HFFc6 (cell line): ENCODE results near the gene TGFBR1. TPM values are rescaled to one million over a fixed set of nuclear protein-coding genes. Genes with fewer than 3 reads are reported as not detected.

Source experiments
- DNase-seq: peaks from one replicate; pipeline ENCODE4 v3.0.0-alpha.2; 2018
- H3K27ac Mint-ChIP-seq: 2 replicates; pipeline ENCODE4 v1.8.0; 2020; ENCODE audit warnings: mild to moderate bottlenecking, mixed read lengths
- H3K27me3 Mint-ChIP-seq: 2 replicates; pipeline ENCODE4 v1.8.0; 2021; ENCODE audit warnings: mild to moderate bottlenecking, moderate library complexity, mixed read lengths; ENCODE audit not compliant: insufficient read depth
- H3K36me3 Mint-ChIP-seq: 2 replicates; pipeline ENCODE4 v1.8.0; 2021; ENCODE audit warnings: low read depth, mixed read lengths
- H3K4me1 Mint-ChIP-seq: 2 replicates; pipeline ENCODE4 v1.8.0; 2020; ENCODE audit warnings: low read depth, mixed read lengths
- H3K4me3 Mint-ChIP-seq: 2 replicates; pipeline ENCODE4 v1.8.0; 2020; ENCODE audit warnings: mild to moderate bottlenecking, moderate library complexity, mixed read lengths
- H3K9me3 Mint-ChIP-seq: 2 replicates; pipeline ENCODE4 v1.8.0; 2020; ENCODE audit warnings: mild to moderate bottlenecking, mixed read lengths
- total RNA-seq, 6 experiments: library from RNA; stranded (reverse); fragmentation: NEBNext Ultra II Directional; extraction: Animal tissue kit (Norgen Biotek cat#: 25700); gene quantifications; 2 replicates in 1 of 6; 3 replicates in 5 of 6; pipeline ENCODE4 v1.2.3, GENCODE V29; 2021
- TF ChIP-seq, protein P1 (sequence below): fragments of 200-600 bp; sonication (generic); IDR thresholded peaks from 2 replicates; pipeline ENCODE4 v1.5.0; 2021; ENCODE audit warnings: antibody characterized with exemption, mild to moderate bottlenecking

TGFBR1 gene
- total RNA-seq, 6 experiments from 2014 or later = 28.8 to 39.1 (median 32.7) TPM

DNA sequence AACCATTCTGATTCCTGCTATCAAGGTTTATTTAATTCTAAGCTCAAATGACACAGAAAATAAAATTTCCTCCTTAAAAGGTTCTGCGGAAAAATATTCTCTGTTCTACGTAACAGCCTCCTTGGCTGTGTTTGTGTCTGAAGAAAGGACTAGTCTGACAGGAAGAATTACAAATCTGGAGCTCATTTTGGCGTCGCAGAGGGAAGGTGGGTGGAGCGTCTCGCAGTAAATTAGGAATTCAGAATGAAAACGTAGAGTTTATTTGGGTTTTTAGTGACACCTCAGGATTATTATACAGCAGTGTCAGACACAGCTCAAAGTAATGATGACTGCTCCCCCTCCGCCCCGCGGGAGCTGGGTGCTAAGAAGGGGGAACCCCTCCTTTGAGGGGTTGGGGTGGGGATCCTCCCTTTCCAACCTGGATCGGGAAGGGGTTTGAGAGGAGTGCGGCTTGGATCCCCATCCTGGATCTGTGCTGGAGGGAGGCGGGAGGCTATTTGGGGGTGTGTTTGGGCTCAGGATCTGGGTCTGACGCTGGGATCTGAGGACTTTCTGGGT lies 933 bp upstream of the TGFBR1 start:
- Mint-ChIP-seq H3K4me1 (peaks cover 50% of the 10 kb centered on the region), H3K4me3 (peak overlapping the region; percentile 91), H3K27ac (peak overlapping the region; percentile 84), H3K27me3 (no peaks in the 10 kb centered on the region; the same call in none of the 2 replicates), H3K36me3 (peaks cover 5% of the 10 kb centered on the region; the same call in 1 of the 2 replicates), H3K9me3 (no peaks in the 10 kb centered on the region)
- TF ChIP-seq, protein P1, sequence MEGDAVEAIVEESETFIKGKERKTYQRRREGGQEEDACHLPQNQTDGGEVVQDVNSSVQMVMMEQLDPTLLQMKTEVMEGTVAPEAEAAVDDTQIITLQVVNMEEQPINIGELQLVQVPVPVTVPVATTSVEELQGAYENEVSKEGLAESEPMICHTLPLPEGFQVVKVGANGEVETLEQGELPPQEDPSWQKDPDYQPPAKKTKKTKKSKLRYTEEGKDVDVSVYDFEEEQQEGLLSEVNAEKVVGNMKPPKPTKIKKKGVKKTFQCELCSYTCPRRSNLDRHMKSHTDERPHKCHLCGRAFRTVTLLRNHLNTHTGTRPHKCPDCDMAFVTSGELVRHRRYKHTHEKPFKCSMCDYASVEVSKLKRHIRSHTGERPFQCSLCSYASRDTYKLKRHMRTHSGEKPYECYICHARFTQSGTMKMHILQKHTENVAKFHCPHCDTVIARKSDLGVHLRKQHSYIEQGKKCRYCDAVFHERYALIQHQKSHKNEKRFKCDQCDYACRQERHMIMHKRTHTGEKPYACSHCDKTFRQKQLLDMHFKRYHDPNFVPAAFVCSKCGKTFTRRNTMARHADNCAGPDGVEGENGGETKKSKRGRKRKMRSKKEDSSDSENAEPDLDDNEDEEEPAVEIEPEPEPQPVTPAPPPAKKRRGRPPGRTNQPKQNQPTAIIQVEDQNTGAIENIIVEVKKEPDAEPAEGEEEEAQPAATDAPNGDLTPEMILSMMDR = no peak
- peak; percentile 24 for DNase-seq

DNA sequence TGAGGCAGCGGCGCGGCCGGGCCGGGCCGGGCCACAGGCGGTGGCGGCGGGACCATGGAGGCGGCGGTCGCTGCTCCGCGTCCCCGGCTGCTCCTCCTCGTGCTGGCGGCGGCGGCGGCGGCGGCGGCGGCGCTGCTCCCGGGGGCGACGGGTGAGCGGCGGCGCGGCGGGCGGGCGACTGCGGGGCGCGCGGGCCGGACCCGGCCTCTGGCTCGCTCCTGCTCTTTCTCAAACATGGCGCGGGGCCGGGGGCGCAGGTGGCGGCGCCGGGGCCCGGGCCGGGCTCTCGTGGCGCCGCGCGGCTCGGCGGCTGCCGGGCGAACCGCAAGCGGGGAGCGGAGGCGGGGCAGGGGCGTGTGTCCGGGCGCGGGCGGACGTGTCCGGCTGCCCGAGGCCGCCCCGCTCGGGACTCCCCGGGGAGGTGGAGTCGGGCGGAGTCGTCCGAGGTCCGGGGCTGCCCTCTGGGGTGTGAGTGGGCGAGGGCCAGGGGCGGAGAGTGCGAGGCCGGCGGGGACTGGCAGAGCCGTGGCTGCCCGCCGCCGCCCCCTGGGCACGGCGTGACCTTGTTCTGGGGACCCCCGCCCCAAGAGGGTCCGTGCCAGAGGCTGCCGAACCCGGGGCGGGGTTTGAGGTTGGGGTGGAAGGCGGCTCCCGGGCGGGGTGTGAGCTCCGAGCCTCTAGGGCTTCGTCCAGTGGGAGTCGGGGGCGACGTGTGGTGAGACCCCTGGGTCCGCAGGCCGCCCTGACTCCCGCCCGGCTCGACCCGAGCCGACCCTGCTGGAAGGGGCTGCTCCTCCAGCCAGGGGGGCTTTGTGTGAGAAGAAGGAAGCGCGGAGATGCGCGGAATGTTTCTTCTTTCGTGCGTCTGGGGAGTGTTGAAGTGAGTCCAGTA lies 485 bp downstream of the TGFBR1 start:
- TF ChIP-seq, protein P1 = no peak; the same call in 1 of the 2 replicates
- Mint-ChIP-seq H3K27ac (peak overlapping the region; percentile 84), H3K27me3 (no peaks in the 10 kb centered on the region; the same call in none of the 2 replicates), H3K4me3 (peak overlapping the region; percentile 92), H3K9me3 (no peaks in the 10 kb centered on the region), H3K4me1 (peaks cover 57% of the 10 kb centered on the region), H3K36me3 (no peaks in the 10 kb centered on the region)
- peak; percentile 64 for DNase-seq

DNA sequence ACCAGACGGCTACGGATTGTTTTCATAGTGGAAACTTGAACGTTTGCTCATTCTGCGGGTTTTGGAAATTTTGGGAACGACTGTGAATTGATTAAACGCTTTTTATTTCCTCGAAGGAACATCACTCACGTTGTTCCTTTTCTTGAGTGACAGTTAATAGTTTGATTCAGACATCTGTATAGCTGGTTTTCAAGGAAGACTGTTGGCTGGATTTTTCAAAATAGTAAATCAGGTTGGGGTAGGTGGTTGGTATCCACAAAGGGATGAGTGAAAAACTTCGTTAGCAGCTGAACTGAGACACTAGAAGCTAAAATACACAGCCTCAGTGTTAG lies 1.1 kb downstream of the TGFBR1 start:
- peak overlapping the region; percentile 84 for H3K27ac Mint-ChIP-seq
- DNase-seq = peak; percentile 48
- TF ChIP-seq, protein P1 = no peak
- H3K4me1 Mint-ChIP-seq = peaks cover 57% of the 10 kb centered on the region
- peak overlapping the region; percentile 92 for H3K4me3 Mint-ChIP-seq
- no peaks in the 10 kb centered on the region; the same call in 1 of the 2 replicates for H3K27me3 Mint-ChIP-seq
- H3K36me3 Mint-ChIP-seq = no peaks in the 10 kb centered on the region
- no peaks in the 10 kb centered on the region for H3K9me3 Mint-ChIP-seq

DNA sequence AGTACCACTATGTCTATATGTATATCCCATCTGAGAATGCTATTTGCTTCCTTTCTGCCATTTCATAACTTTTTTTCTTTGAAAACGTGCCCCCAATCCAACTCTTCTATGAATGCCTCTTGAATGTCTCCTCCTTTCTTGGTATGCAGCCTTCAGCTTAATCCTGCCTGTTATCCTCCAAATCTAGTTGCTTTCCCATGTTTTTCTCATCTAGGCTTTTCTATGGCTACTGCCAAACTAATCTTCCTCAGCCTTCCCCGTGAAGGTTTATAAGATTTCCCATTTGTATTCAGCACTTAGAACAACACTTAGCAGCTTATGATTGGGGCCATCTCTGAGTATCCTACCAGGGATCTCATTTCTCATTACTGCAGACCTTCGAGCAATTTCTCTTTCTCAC lies 2.5 kb downstream of the TGFBR1 start:
- DNase-seq = no peak
- TF ChIP-seq, protein P1 = no peak
- peaks cover 5% of the 10 kb centered on the region; the same call in 1 of the 2 replicates for H3K36me3 Mint-ChIP-seq
- no peaks in the 10 kb centered on the region for H3K9me3 Mint-ChIP-seq
- H3K4me1 Mint-ChIP-seq = peaks cover 64% of the 10 kb centered on the region
- H3K27ac Mint-ChIP-seq = no peak overlapping the region
- peak overlapping the region; percentile 0; the same call in 1 of the 2 replicates for H3K4me3 Mint-ChIP-seq
- no peaks in the 10 kb centered on the region; the same call in 1 of the 2 replicates for H3K27me3 Mint-ChIP-seq

DNA sequence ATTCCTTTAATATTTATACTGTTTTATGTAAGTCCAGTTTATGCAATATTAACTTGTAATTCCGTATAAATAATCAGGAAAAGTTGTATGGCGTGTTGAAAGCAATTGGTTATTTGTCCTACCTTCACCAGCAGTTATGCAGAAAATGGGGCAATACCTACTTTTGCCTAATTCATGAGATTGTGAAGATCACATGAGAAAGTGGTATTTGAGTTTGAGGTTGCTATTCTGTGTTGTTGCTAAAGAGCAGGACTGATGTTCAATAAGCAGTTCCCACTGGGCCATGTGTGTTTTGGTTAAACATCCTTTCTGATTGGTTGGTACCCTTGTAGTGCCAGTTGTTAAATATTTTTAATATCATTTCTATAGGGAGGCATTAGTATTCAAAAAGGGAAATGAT lies 3.2 kb downstream of the TGFBR1 start:
- H3K36me3 Mint-ChIP-seq = peaks cover 5% of the 10 kb centered on the region; the same call in 1 of the 2 replicates
- H3K4me1 Mint-ChIP-seq = peaks cover 68% of the 10 kb centered on the region

More for the DNA sequence above, 3.2 kb downstream of the TGFBR1 start:
- Mint-ChIP-seq H3K4me3 (no peak overlapping the region), H3K9me3 (no peaks in the 10 kb centered on the region), H3K27me3 (no peaks in the 10 kb centered on the region; the same call in 1 of the 2 replicates), H3K27ac (no peak overlapping the region)
- no peak for DNase-seq
- TF ChIP-seq, protein P1 = no peak
